ENCODE results near the gene SATL1. TPM values are rescaled to one million over a fixed set of nuclear protein-coding genes. Genes with fewer than 3 reads are reported as not detected.

The SATL1 gene
- total RNA-seq, 1 donor from 2014 or later: 0.56 TPM

DNA sequence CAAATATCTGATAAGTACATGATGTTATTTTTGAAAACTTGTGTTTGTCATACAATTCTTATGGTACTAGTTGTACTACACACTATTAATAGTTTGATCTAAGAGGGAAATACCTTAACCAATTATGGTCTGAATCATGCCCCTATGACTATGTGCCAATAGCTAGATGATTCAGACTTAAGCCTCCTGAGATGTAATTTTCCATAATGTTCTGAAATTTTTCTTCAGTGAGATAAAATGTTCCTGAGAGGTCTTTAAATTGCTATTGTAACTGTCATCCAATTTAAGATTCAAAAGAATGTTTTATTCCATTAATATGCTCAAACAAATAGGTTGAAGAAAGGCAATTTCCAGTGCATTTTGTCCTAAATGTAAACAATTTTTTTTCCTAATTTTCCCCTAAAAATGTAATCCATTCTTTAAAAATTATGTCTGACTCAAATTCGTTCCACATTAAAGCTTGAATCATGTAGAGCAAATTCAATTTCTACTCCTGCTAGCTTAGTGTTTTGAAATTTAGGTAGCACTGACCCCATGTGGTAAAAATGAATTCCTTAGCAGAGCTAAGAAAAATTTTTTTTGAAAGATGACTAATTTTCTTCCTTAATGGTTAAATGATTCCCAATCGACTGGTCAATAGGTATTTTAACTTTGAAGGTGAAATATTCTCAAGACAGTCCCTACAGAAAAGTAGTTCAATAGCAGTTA is 190.8 kb downstream of the SATL1 start:
- H3K27ac Mint-ChIP-seq: no peak overlapping the region

DNA sequence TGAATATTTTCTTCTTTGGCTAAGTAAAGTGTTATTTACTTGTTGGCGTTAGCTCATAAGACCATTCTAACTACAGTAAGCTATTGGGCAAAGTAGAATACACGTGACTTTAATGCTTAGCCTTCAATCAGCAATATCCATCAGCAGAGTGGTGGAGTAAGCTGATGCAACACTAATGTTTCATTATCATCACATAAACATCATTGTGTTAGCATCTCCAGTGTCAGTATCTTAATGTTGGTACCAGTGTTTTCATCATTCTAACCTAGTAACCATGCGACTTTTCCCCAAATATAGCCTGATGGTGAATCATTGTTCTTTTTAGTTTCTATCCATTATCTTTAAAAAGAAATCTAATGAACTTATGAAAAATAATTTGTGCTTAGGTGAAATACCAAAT is 191.4 kb downstream of the SATL1 start:
- Mint-ChIP-seq H3K4me1 (no peaks in the 10 kb centered on the region), H3K9me3 (peaks cover 7% of the 10 kb centered on the region), H3K27me3 (ENCODE audit: low read depth) (no peaks in the 10 kb centered on the region), H3K27ac (no peak overlapping the region), H3K36me3 (peaks cover 2% of the 10 kb centered on the region), H3K4me3 (no peak overlapping the region)
- no peak for DNase-seq (ENCODE audit: low spot score in 2 of 2, unreplicated experiment in 2 of 2)
- TF ChIP-seq, protein P1, sequence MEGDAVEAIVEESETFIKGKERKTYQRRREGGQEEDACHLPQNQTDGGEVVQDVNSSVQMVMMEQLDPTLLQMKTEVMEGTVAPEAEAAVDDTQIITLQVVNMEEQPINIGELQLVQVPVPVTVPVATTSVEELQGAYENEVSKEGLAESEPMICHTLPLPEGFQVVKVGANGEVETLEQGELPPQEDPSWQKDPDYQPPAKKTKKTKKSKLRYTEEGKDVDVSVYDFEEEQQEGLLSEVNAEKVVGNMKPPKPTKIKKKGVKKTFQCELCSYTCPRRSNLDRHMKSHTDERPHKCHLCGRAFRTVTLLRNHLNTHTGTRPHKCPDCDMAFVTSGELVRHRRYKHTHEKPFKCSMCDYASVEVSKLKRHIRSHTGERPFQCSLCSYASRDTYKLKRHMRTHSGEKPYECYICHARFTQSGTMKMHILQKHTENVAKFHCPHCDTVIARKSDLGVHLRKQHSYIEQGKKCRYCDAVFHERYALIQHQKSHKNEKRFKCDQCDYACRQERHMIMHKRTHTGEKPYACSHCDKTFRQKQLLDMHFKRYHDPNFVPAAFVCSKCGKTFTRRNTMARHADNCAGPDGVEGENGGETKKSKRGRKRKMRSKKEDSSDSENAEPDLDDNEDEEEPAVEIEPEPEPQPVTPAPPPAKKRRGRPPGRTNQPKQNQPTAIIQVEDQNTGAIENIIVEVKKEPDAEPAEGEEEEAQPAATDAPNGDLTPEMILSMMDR (IDR thresholded peaks at IDR 0.05; ENCODE audit: unreplicated experiment): no peak

More for the DNA sequence above, 190.8 kb downstream of the SATL1 start:
- Mint-ChIP-seq H3K4me1 (no peaks in the 10 kb centered on the region), H3K36me3 (peaks cover 3% of the 10 kb centered on the region), H3K27me3 (ENCODE audit: low read depth) (no peaks in the 10 kb centered on the region), H3K4me3 (no peak overlapping the region), H3K9me3 (peaks cover 4% of the 10 kb centered on the region)
- TF ChIP-seq, protein P1 (IDR thresholded peaks at IDR 0.05; ENCODE audit: unreplicated experiment): no peak
- no peak for DNase-seq (ENCODE audit: low spot score in 2 of 2, unreplicated experiment in 2 of 2)

DNA sequence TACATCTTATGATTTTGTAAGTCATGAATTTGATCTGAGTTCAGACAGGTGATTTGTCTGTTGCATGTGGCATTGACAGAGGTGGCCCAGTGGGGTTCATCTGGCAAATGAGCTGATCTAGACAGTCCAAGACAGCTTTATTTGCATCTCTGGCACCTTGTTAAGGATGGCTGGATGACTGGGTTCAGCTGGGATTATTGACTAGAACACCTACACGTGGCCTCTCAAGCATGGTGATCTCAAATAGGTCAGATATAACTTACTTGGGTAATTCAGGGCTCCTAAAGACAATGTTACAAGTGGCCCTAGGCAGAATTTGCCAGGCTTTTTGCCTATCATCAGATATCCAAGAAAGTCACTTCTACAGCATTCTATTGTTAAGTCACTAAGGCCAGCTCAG is 192.0 kb downstream of the SATL1 start:
- H3K27me3 Mint-ChIP-seq (ENCODE audit: low read depth): no peaks in the 10 kb centered on the region
- H3K9me3 Mint-ChIP-seq: peaks cover 3% of the 10 kb centered on the region
- no peak overlapping the region for H3K27ac Mint-ChIP-seq
- H3K4me3 Mint-ChIP-seq: no peak overlapping the region
- no peak for DNase-seq (ENCODE audit: low spot score in 2 of 2, unreplicated experiment in 2 of 2)
- TF ChIP-seq, protein P1 (IDR thresholded peaks at IDR 0.05; ENCODE audit: unreplicated experiment): no peak
- H3K4me1 Mint-ChIP-seq: no peaks in the 10 kb centered on the region
- no peaks in the 10 kb centered on the region for H3K36me3 Mint-ChIP-seq

Other genes with a start within 250 kb of the SATL1 start
- 17.7 to 18.5 TPM (median 18.1 TPM) in 3 replicates for gene APOOL, start 239.9 kb downstream of the SATL1 start, total RNA-seq
- gene ZNF711, start 212 bp upstream of the SATL1 start, total RNA-seq: 54.1 to 55.1 TPM (median 54.2 TPM) in 3 replicates
- 1.3 to 1.6 TPM (median 1.5 TPM) in 3 replicates for gene POF1B, start 135.9 kb upstream of the SATL1 start, total RNA-seq

Data from mesothelial cell of epicardium (in vitro differentiated cells).